Natural killer cell (primary cell): ENCODE results near the gene OTOP2. TPM values are rescaled to one million over a fixed set of nuclear protein-coding genes. Genes with fewer than 3 reads are reported as not detected.

ENCODE experiments used
- ATAC-seq, 3 donors: fragments of 150-1000 bp in 2 of 3; fragments of 200-7000 bp in 1 of 3; cut with Tn5 transposase; 1 replicate in 1 of 3; 2 replicates in 2 of 3; pipeline ENCODE4 v1.10.0; 2021; ENCODE audit warnings: mild to moderate bottlenecking in 2 of 3, moderate library complexity in 2 of 3
- DNase-seq, 2 donors: peaks; one replicate each; pipeline versions ENCODE4 v3.0.0 to v3.0.0-alpha.2; 2013 to 2021; ENCODE audit warnings: mixed read lengths in 1 of 2
- H3K27ac ChIP-seq: one replicate; pipeline ENCODE4 v1.5.1; 2013; ENCODE audit warnings: mild to moderate bottlenecking, low read length
- H3K27me3 ChIP-seq: one replicate; pipeline ENCODE4 v1.6.1; 2013; ENCODE audit warnings: low read length; ENCODE audit not compliant: control insufficient read depth, insufficient read depth
- H3K36me3 ChIP-seq: one replicate; pipeline ENCODE4 v1.6.1; 2013; ENCODE audit warnings: low read length; ENCODE audit not compliant: control insufficient read depth, insufficient read depth
- H3K4me1 ChIP-seq: one replicate; pipeline ENCODE4 v1.6.1; 2013; ENCODE audit warnings: low read length; ENCODE audit not compliant: control insufficient read depth, insufficient read depth
- H3K4me3 ChIP-seq: one replicate; pipeline ENCODE4 v1.5.1; 2013; ENCODE audit warnings: low read length
- H3K9me3 ChIP-seq: one replicate; pipeline ENCODE4 v1.6.1; 2013; ENCODE audit warnings: low read length; ENCODE audit not compliant: control insufficient read depth, insufficient read depth
- H3K27ac Mint-ChIP-seq, 2 donors: one replicate each; pipeline ENCODE4 v1.8.0; 2022; ENCODE audit warnings: mild to moderate bottlenecking in 2 of 2, mixed read lengths in 2 of 2, moderate library complexity in 1 of 2
- H3K27me3 Mint-ChIP-seq, 2 donors: one replicate each; pipeline ENCODE4 v1.8.0; 2022; ENCODE audit warnings: low read depth in 2 of 2, mixed read lengths in 2 of 2
- H3K36me3 Mint-ChIP-seq: one replicate; pipeline ENCODE4 v1.8.0; 2022; ENCODE audit warnings: mixed read lengths
- H3K4me1 Mint-ChIP-seq, 2 donors: one replicate each; pipeline ENCODE4 v1.8.0; 2022; ENCODE audit warnings: mixed read lengths in 2 of 2
- H3K4me3 Mint-ChIP-seq: one replicate; pipeline ENCODE4 v1.8.0; 2022; ENCODE audit warnings: mild to moderate bottlenecking, moderate library complexity, mixed read lengths
- H3K9me3 Mint-ChIP-seq, 2 donors: one replicate each; pipeline ENCODE4 v1.8.0; 2022; ENCODE audit warnings: mixed read lengths in 2 of 2
- WGBS: methylation state at CpG from one replicate; pipeline ENCODE4 v1.1.7; 2013; ENCODE audit warnings: missing lambda C conversion rate; ENCODE audit not compliant: insufficient coverage; 5-methylcytosine and 5-hydroxymethylcytosine counted together
- intact Hi-C: fragments of 100-400 bp; cut with micrococcal nuclease; formaldehyde crosslinking; loops from one replicate; pipeline ENCODE4 v1.14.2; 2022
- total RNA-seq, 4 donors: library from RNA; stranded (reverse); fragments of 120-200 nt in 1 of 4; gene quantifications; one replicate each; pipeline versions ENCODE4 v1.2.3 to v1.2.4, GENCODE V29; 2013 to 2022
- TF ChIP-seq, protein P1 (sequence below): fragments of 200-600 bp; IDR thresholded peaks from one replicate; pipeline ENCODE4 v1.8.0; 2022; ENCODE audit warnings: antibody characterized with exemption

OTOP2 gene
- total RNA-seq, 3 donors from 2014 or later (not counting 1 experiment from before 2014, with no cell fraction given), result not detected

DNA sequence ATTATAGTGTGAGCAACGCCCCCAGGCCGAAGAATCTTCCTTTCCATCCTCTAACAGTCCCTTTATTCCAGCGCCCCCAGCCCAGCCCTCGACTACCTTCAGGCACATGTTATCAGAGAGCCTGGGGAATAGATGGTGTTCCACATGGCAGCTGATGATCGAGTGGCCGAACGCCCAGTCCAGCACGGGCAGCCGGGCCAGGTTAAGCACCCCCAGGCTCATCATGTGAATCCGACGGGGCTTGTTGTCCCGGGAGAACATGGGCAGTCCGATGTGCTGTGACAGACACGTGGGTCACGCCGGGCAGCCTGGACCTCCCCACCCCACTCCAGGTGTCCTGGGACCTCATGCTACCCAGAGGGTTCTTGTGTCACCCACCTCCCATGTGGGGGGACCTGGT is 44.8 kb upstream of the OTOP2 start:
- 91% methylated on average over 16 of the region's 16 CpGs for WGBS
- Mint-ChIP-seq H3K4me3 (no peak overlapping the region), H3K9me3 (no peaks in the 10 kb centered on the region), H3K27ac (no peak overlapping the region), H3K27me3 (peaks cover 4% of the 10 kb centered on the region in 2 donors), H3K36me3 (no peaks in the 10 kb centered on the region), H3K4me1 (no peaks in the 10 kb centered on the region)
- ATAC-seq (no peak), DNase-seq (no peak)
- Histone ChIP-seq H3K27ac (no peak overlapping the region), H3K36me3 (no peaks in the 10 kb centered on the region), H3K4me3 (no peak overlapping the region), H3K27me3 (no peaks in the 10 kb centered on the region), H3K9me3 (no peaks in the 10 kb centered on the region), H3K4me1 (no peaks in the 10 kb centered on the region)
- TF ChIP-seq, protein P1, sequence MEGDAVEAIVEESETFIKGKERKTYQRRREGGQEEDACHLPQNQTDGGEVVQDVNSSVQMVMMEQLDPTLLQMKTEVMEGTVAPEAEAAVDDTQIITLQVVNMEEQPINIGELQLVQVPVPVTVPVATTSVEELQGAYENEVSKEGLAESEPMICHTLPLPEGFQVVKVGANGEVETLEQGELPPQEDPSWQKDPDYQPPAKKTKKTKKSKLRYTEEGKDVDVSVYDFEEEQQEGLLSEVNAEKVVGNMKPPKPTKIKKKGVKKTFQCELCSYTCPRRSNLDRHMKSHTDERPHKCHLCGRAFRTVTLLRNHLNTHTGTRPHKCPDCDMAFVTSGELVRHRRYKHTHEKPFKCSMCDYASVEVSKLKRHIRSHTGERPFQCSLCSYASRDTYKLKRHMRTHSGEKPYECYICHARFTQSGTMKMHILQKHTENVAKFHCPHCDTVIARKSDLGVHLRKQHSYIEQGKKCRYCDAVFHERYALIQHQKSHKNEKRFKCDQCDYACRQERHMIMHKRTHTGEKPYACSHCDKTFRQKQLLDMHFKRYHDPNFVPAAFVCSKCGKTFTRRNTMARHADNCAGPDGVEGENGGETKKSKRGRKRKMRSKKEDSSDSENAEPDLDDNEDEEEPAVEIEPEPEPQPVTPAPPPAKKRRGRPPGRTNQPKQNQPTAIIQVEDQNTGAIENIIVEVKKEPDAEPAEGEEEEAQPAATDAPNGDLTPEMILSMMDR, result no peak
- intact Hi-C loops, result no loop called here

DNA sequence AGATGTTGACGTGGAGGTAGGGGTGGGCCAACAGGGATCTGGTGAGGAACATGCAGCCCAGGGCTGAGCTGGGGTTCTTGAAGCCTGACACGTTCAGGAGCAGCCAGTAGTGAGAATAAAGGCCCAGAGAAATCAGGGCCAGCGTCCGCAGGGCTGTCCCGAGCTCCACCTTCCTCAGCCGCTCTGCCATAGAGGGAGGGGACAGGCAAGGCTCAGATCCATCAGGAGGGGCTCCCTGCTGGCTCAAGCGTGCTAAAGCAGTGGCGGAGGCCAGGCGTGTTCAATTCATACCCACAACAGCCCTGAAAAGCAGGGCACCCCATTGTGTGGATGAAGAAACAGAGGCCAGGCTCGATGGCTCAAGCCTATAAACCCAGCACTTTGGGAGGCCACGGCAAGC is 43.0 kb upstream of the OTOP2 start:
- Histone ChIP-seq H3K4me3 (no peak overlapping the region), H3K27me3 (no peaks in the 10 kb centered on the region), H3K9me3 (no peaks in the 10 kb centered on the region), H3K4me1 (no peaks in the 10 kb centered on the region), H3K36me3 (no peaks in the 10 kb centered on the region), H3K27ac (no peak overlapping the region)
- no peak for ATAC-seq
- 88% methylated on average over 11 of the region's 11 CpGs for WGBS
- Mint-ChIP-seq H3K4me1 (no peaks in the 10 kb centered on the region), H3K27ac (no peak overlapping the region), H3K9me3 (no peaks in the 10 kb centered on the region), H3K27me3 (peaks cover 7 to 11% of the 10 kb centered on the region in 2 donors), H3K4me3 (no peak overlapping the region), H3K36me3 (no peaks in the 10 kb centered on the region)
- TF ChIP-seq, protein P1, result no peak
- intact Hi-C loops, result no loop called here
- no peak for DNase-seq

DNA sequence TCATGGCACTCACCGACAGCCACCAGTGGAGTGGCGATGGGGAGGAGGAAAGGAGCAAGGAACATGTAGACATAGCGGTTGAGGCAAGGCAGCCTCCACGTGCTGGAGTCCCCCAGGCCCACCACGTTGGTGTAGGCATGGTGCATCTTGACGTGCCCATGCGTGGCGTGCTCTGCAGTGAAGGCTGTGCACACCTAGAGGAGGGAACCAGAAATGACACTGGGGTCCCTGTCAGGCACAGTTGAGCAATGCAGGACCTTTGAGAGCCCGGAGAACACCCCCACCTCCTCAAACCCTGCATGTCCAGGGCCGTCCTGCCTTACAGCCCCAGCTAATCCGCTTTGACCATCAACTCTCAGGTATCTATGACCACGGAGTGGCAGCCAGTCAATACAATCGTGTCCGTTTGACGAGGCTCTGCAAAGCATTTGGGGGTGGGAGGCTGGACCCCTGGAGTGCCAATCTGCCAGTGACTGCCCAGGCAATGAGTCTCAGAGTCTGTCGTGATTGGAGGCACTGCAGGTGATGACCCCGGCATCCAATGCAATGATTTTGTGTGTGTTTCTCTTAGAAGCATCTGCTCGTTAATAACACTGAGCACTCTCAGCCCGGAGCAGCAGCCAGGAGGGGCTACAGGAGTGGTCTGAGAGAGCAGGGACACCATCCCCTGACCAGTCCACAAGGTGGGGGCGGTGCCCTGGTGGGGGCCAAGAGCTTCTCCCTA is 41.4 kb upstream of the OTOP2 start:
- WGBS, result 82% methylated on average over 20 of the region's 20 CpGs
- H3K27me3 Mint-ChIP-seq, result peaks cover 7 to 15% of the 10 kb centered on the region in 2 donors
- Histone ChIP-seq H3K36me3 (no peaks in the 10 kb centered on the region), H3K9me3 (no peaks in the 10 kb centered on the region), H3K27me3 (no peaks in the 10 kb centered on the region), H3K4me1 (no peaks in the 10 kb centered on the region), H3K4me3 (no peak overlapping the region), H3K27ac (no peak overlapping the region)
- DNase-seq (no peak), ATAC-seq (no peak)
- H3K4me3 Mint-ChIP-seq, result no peak overlapping the region
- H3K9me3 Mint-ChIP-seq, result no peaks in the 10 kb centered on the region
- H3K27ac Mint-ChIP-seq, result no peak overlapping the region
- intact Hi-C loops, result no loop called here
- no peaks in the 10 kb centered on the region for H3K4me1 Mint-ChIP-seq
- no peaks in the 10 kb centered on the region for H3K36me3 Mint-ChIP-seq
- TF ChIP-seq, protein P1, result no peak

DNA sequence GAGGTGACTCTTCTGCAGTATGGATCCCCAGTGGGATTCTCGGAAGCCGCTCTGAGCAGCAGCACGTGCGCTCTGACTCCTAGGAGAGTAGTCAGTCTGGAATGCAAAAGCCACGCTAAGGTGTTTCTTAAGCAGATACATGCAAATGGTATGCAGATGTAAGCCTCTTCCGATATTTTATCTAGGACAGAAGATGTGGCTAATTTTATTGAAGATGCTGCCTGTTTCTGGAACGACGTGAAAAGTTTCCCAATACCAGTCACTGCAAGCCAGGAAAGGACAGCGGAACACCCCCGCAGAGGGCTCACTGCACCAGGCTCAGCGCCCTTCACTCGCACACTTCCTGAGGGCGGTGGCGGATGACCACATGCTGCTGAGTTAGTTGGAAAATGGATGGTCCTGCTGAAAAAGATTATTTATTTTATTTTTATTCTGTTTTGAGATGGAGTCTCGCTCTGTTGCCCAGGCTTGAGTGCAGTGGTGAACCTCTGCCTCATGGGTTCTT is 40.8 kb upstream of the OTOP2 start:
- no peak overlapping the region for H3K27ac ChIP-seq
- Mint-ChIP-seq H3K27ac (no peak overlapping the region), H3K36me3 (no peaks in the 10 kb centered on the region), H3K9me3 (no peaks in the 10 kb centered on the region), H3K4me3 (no peak overlapping the region), H3K4me1 (no peaks in the 10 kb centered on the region), H3K27me3 (peaks cover 7 to 15% of the 10 kb centered on the region in 2 donors)
- TF ChIP-seq, protein P1, result no peak
- no peaks in the 10 kb centered on the region for H3K4me1 ChIP-seq
- WGBS, result 76% methylated on average over 15 of the region's 15 CpGs
- no peaks in the 10 kb centered on the region for H3K9me3 ChIP-seq
- ATAC-seq (no peak), DNase-seq (no peak)
- no peaks in the 10 kb centered on the region for H3K27me3 ChIP-seq
- no peaks in the 10 kb centered on the region for H3K36me3 ChIP-seq
- intact Hi-C loops, result no loop called here
- no peak overlapping the region for H3K4me3 ChIP-seq
